Purkinje cell (primary cell): Measurements from ENCODE around the gene TMEM43. TPM values are rescaled to one million over a fixed set of nuclear protein-coding genes. Genes with fewer than 3 reads are reported as not detected.

Experiments
- polyA plus RNA-seq: library from polyadenylated mRNA; unstranded; fragments of >200 nt; fragmentation: Nextera tagmentation; gene quantifications from 2 replicates; pipeline ENCODE4 v1.2.1, GENCODE V29; 2014

TMEM43 gene
- polyA plus RNA-seq: 7.8 and 10.9 TPM in 2 replicates

GRCh38 chr3:14124615-14125192, at the start of gene TMEM43, which contains the start of gene CHCHD4:
TMEM43 (plus strand) TSS chr3:14125052; CDS start chr3:14125194, 142 bp downstream.
CHCHD4 (minus strand) TSS chr3:14124870; CDS start chr3:14124676, 194 bp downstream.

GRCh38 chr3:14178247-14179113, 53.6 kb downstream of the TMEM43 start, which contains the start of the genes LSM3 and XPC:
LSM3 (plus strand) TSS chr3:14178817; CDS start chr3:14178861, 44 bp downstream.
XPC (minus strand) TSS chr3:14178601; CDS start chr3:14178568, 33 bp downstream.

Other genes with a start within 250 kb of the TMEM43 start
- gene WNT7A, start 245.0 kb upstream of the TMEM43 start, polyA plus RNA-seq: 0.69 TPM in 1 of 2 replicates, not detected in the other
- 16.9 and 19.0 TPM in 2 replicates for gene CHCHD4, start 182 bp upstream of the TMEM43 start, polyA plus RNA-seq
- 9.1 and 11.1 TPM in 2 replicates for gene XPC, start 53.5 kb downstream of the TMEM43 start, polyA plus RNA-seq
- 62.9 and 71.0 TPM in 2 replicates for gene LSM3, start 53.8 kb downstream of the TMEM43 start, polyA plus RNA-seq